Epithelial cell of proximal tubule (primary cell): Measurements from ENCODE around the gene SFRP5. TPM values are rescaled to one million over a fixed set of nuclear protein-coding genes. Genes with fewer than 3 reads are reported as not detected.

Experiments used
- DNase-seq: peaks from one replicate; pipeline ENCODE4 v3.0.0-alpha.2; 2011; ENCODE audit warnings: low read depth
- H3K4me3 ChIP-seq: 2 replicates; pipeline ENCODE4 v1.5.1; 2011; ENCODE audit warnings: low read depth, mild to moderate bottlenecking, low read length
- CTCF ChIP-seq: conservative IDR thresholded peaks from 2 replicates; pipeline ENCODE4 v1.5.1; 2012; ENCODE audit warnings: low read depth, mild to moderate bottlenecking, low read length
- total RNA-seq: library from RNA; depleted of rRNA; stranded (reverse); fragments of >200 nt; gene quantifications from 2 replicates; pipeline ENCODE4 v1.2.3, GENCODE V29; 2015

SFRP5 gene
- total RNA-seq: not detected in 2 replicates

- H3K4me3 ChIP-seq: peak within 1 kb of the TSS; percentile 21
Measured at GRCh38 chr10:97771913-97772823, at the start of gene SFRP5. Gene SFRP5 (minus strand): TSS chr10:97771999. CDS start chr10:97771833, 166 bp downstream.

DNA sequence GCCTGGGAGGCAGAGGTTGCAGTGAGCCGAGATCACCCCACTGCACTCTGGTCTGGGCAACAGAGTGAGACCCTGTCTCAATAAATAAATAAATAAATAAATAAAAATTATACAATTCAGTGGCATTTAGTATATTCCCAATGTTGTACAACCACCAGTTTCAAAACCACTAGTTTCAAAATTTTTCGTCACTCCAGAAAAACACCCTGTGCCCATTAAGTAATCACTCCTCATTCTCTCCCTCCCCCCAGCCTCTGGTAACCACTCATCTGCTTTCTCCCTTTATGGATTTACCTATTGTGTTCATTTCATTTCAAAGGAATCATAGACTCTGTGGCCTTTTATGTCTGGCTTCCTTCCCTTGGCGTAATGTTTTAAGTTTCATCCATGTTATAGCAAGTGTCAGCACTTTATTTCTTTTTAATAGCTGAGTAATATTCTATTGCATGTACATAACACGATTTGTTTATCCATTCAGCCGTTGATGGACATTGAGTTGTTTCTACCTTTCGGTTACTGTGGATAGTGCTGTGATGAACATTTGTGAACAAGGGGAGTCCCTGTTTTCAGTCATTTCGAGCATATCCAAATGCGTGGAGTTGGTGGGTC, 48.4 kb upstream of the SFRP5 start:
- no peak for TF ChIP-seq CTCF
- no peak overlapping the region for H3K4me3 ChIP-seq
- no peak for DNase-seq

More at GRCh38 chr10:97771913-97772823, at the start of gene SFRP5:
- no peak for DNase-seq
- TF ChIP-seq CTCF: no peak

DNA sequence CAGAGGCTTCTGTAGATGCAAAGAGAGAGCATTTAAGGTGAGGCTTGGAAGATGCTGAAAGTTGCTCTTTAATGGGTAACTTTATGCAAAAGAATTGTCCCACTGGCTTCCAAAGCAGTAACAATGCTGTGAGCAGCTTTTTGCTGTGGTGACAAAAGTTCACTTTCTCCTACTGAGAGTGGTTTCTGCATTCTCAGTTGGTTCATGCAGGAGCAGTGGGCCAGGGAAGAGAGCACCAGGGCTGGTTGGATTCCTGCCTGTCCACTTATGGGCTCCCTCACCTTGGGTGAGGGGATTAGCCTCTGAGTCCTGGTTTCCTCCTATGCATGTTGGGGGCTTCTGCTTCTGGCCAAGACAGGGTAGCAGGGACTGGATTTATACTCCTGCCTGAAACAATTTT, 46.8 kb upstream of the SFRP5 start:
- no peak overlapping the region for H3K4me3 ChIP-seq
- no peak for TF ChIP-seq CTCF
- no peak for DNase-seq

DNA sequence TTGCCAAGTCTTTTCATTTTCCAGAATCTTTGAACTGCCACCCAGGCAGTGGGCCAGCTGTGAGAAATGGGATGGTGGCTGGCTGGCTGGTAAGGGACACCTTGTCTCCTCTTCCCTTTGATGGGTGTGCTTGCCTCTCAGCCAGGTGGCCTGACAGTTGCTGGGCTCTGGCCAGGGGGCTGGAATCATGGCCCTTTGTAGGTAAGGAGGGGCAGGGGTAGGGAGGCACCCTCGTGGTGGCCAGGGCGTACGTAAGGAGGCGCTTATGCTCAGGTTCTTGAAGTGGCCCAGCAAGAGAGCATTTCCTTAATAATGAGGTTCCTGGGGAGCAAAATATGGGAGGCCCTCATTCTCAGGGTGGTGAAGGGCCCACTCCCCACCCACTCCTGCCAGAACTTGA, 44.8 kb upstream of the SFRP5 start:
- no peak for DNase-seq
- TF ChIP-seq CTCF: no peak
- no peak overlapping the region for H3K4me3 ChIP-seq

DNA sequence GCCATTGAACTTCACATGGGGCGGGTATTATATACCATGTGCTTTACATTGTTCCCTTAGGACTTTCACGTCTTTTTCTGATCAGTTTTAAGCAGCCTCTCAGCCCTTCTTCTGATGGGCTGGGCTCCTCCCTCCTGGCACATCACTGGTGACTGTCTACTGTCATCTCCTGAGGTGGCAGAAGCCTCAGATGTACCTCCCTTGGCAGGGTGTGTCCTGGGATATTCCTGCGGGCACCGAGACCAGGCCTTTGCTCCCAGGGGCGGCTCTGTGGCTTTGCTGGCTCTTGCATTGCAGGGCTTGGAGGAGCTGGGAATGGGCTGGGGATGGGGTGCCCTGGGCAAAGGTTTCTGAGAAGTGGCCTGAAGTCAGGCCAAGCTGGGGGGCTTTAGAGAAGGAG, 43.2 kb upstream of the SFRP5 start:
- H3K4me3 ChIP-seq: no peak overlapping the region
- TF ChIP-seq CTCF: no peak

GRCh38 chr10:97813311-97813710, 41.5 kb upstream of the SFRP5 start:
- DNase-seq: no peak
- H3K4me3 ChIP-seq: no peak overlapping the region
- TF ChIP-seq CTCF: no peak

More for the DNA sequence above, 43.2 kb upstream of the SFRP5 start:
- DNase-seq: no peak
